ENCODE results near the gene SLC4A3.
"Not testable (repeated sequence)": the region's sequence is repeated elsewhere in the genome, so short reads cannot be mapped to it uniquely, and the experiment has no call there.

The SLC4A3 gene

DNA sequence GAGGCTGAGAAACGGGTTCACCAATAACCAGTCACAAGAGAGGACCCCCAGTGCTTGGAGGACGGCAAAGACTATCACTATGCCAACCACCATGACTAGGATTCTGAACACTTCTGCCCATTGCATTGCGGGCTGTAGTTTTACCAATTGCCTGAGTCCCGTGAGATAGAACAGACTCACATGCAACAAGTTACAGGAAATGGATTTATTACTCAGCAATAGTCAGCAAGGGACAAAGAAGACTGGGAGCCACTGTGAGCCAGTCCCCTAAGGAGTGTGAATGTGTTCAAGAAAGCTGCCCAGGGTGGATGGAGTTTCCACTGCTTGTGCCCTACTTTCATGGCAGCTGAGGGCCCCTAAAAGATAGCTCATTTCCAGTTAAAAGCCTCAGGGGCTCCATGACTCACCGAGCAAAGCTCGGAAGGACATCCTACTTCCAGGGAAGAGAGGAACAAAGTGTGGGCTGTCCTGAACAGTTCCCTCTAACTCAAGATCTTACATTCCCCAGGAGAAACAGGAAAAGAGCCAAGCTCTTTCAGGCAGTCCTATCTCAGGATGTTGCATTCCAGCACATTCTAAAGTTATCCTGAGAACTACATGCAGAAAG is 54.4 kb downstream of the SLC4A3 start:
- FAIRE-seq: no peak

GRCh38 chr2:219683474-219683873 is 56.0 kb downstream of the SLC4A3 start:
- FAIRE-seq: not testable (repeated sequence)

DNA sequence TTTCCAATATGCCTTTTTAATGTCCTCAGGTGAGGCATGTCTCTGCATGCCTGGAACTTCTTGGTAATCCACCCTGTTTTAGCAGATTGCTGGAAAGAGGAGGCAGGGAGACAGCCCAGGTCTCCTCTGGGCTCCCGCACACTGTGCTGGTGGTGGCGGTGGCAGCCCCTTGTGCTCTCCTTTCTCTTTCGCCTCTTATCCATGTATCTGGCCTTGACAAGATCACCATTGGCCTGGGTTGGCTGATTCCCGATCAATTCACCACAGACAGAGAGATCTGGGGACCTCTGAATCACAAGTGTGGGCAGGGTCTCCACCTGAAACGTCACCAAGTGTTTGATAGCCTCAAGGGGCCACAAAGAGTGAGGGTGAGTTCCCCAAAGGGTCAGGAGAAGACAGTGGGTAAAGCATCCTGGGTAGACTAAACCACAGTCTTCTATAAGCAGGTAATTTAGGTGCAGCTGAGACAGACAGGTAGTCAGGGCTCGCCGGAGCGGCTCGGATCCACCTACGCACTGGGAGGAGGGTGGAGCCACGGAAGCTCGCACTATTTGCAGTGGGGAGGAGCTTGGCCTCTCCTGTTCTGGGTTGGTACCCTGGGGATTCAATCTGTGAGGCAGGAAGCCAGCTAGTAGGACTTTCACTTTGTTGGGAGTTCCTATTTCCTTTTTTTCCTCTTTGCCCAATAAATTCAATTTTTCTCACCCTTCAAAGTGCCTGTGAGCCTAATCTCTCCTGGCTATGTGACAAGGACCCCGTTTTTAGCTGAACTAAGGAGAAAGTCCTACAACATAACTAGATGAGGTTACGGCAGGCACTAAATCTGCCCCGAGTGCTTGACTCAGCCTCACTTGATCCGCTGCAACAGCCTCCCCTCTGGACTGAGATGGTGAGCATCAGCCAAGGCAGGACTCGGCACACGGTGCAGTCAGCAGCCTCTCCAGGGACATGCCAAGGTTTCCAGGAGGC is 57.6 kb downstream of the SLC4A3 start:
- FAIRE-seq: no peak

- no peak for FAIRE-seq
Observed at GRCh38 chr2:219687272-219687671, 59.8 kb downstream of the SLC4A3 start.

DNA sequence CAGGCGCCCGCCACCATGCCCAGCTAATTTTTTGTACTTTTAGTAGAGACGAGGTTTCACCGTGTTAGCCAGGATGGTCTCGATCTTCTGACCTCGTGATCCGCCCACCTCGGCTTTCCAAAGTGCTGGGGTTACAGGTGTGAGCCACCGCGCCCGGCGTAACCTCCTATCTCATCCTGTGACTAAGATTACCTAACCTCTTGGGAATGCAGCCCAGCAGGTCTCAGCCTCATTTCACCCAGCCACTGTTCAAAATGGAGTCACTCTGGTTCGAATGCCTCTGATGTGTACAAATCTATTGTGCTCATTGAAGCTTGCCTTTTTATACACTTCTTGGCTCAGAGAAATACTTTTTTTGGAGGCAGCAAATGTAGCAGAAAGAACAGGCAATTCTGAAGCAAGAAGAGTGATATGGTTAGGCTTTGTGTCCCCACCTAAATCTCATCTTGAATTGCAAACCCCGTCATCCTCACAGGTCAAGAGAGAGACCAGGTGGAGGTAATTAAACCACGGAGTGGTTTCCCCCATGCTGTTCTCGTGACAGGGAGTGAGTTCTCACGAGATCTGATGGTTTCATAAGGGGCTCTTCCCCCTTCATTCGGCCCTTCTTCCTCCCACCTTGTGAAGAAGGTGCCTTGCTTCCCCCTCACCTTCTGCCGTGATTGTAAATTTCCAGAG is 60.6 kb downstream of the SLC4A3 start:
- no peak for FAIRE-seq

- FAIRE-seq: peak; percentile 56
Observed at GRCh38 chr2:219688560-219689445, 61.4 kb downstream of the SLC4A3 start.

GRCh38 chr2:219689676-219690628 is 62.5 kb downstream of the SLC4A3 start:
- FAIRE-seq: peak; percentile 96

DNA sequence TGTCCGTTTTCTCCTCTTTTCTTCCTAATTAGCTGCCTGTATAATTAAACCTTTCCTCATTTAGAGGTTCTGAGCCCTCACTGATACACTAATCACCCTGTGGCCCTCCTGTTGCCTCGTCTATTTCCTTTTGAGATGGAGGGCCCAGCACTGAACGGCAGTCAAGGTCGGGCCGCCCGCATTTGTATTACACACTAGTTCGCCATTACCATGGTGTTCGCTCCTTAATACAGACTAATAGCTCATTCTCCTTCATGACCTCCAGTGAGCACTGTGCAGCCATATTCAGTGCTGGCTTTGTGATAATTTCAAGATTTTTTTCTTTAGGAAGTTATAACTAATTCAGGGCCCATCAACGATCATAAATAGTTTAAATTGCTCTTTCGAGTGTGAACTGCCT is 64.1 kb downstream of the SLC4A3 start:
- FAIRE-seq: no peak

All from G401.6 (cell line).